NCI-H748 treated with DMSO at 0.1 percent for 48 hours (cell line): ENCODE results near the gene PCDH1.
"Not testable (repeated sequence)": the region's sequence is repeated elsewhere in the genome, so short reads cannot be mapped to it uniquely, and the experiment has no call there.

Experiments
- DNase-seq: peaks from one replicate; lab custom pipeline; 2025; lab: John Stamatoyannopoulos, UW

The PCDH1 gene

GRCh38 chr5:141898448-141899049 lies 20.3 kb upstream of the PCDH1 start:
- no peak for DNase-seq

- no peak for DNase-seq
These were observed 19.2 kb upstream of the PCDH1 start for GRCh38 chr5:141897425-141897824.

GRCh38 chr5:141890429-141890828 lies 12.2 kb upstream of the PCDH1 start:
- not testable (repeated sequence) for DNase-seq

GRCh38 chr5:141889282-141889871 lies 11.2 kb upstream of the PCDH1 start:
- no peak for DNase-seq

- DNase-seq = no peak
These were observed 5.7 kb upstream of the PCDH1 start for GRCh38 chr5:141883892-141884318.

- DNase-seq = no peak
These were observed 5.1 kb upstream of the PCDH1 start for GRCh38 chr5:141883184-141883891.

GRCh38 chr5:141882594-141883183 lies 4.5 kb upstream of the PCDH1 start:
- peak; percentile 64 for DNase-seq

- no peak for DNase-seq
These were observed 3.7 kb upstream of the PCDH1 start for GRCh38 chr5:141881886-141882285.

- DNase-seq = no peak
These were observed 3.0 kb upstream of the PCDH1 start for GRCh38 chr5:141880961-141881801.

GRCh38 chr5:141879941-141880738 lies 1.9 kb upstream of the PCDH1 start:
- no peak for DNase-seq

GRCh38 chr5:141879426-141879759 lies 1.2 kb upstream of the PCDH1 start:
- DNase-seq = no peak

GRCh38 chr5:141878711-141879425 lies 658 bp upstream of the PCDH1 start:
- peak; percentile 89 for DNase-seq

- peak; percentile 51 for DNase-seq
These were observed 639 bp downstream of the PCDH1 start for GRCh38 chr5:141877356-141878185.

- DNase-seq = peak; percentile 41
These were observed 1.4 kb downstream of the PCDH1 start for GRCh38 chr5:141876628-141877355.

- no peak for DNase-seq
These were observed 2.2 kb downstream of the PCDH1 start for GRCh38 chr5:141875795-141876627.

- DNase-seq = no peak
These were observed 3.0 kb downstream of the PCDH1 start for GRCh38 chr5:141875022-141875740.

- DNase-seq = no peak
These were observed 3.8 kb downstream of the PCDH1 start for GRCh38 chr5:141874262-141874964.
